BJ (cell line): ENCODE data around the gene RFX2. TPM values are rescaled to one million over a fixed set of nuclear protein-coding genes. Genes with fewer than 3 reads are reported as not detected.

Experiments used
- CTCF ChIA-PET: fragments of 350-600 bp; formaldehyde crosslinking; extraction: SDS; loops from one replicate; lab custom pipeline; 2021; ENCODE audit warnings: antibody characterized with exemption, inconsistent platforms; lab: Yijun Ruan, JAX
- POLR2A ChIA-PET: fragments of 300-600 bp; sonication (Branson Sonifier 250); formaldehyde crosslinking; extraction: SDS; loops from one replicate; lab custom pipeline; 2021; ENCODE audit warnings: antibody characterized with exemption; lab: Charles Lee
- DNase-seq: peaks from one replicate; pipeline ENCODE4 v3.0.0-alpha.2; 2011; ENCODE audit warnings: low read depth
- H3K27me3 ChIP-seq: 2 replicates; pipeline ENCODE4 v1.6.0; 2011; ENCODE audit warnings: low read length; ENCODE audit not compliant: control insufficient read depth, insufficient read depth
- H3K36me3 ChIP-seq: 2 replicates; pipeline ENCODE4 v1.5.1; 2011; ENCODE audit warnings: low read length; ENCODE audit not compliant: control insufficient read depth, insufficient read depth
- H3K4me3 ChIP-seq: 2 replicates; pipeline ENCODE4 v1.5.1; 2011; ENCODE audit warnings: low read depth, mild to moderate bottlenecking, control low read depth, low read length
- polyA plus RNA-seq: library from polyadenylated mRNA; depleted of rRNA; stranded (reverse); fragments of >200 nt; gene quantifications from 2 replicates; pipeline ENCODE4 v1.2.3, GENCODE V29; 2011
- TF ChIP-seq, protein P1 (sequence below): IDR thresholded peaks from 2 replicates; pipeline ENCODE4 v1.5.1; 2011; ENCODE audit warnings: low read depth, mild to moderate bottlenecking, control low read depth, inconsistent platforms, low read length, moderate library complexity; ENCODE audit not compliant: insufficient read depth

The RFX2 gene
- polyA plus RNA-seq, 1 experiment = 5.7 TPM

DNA sequence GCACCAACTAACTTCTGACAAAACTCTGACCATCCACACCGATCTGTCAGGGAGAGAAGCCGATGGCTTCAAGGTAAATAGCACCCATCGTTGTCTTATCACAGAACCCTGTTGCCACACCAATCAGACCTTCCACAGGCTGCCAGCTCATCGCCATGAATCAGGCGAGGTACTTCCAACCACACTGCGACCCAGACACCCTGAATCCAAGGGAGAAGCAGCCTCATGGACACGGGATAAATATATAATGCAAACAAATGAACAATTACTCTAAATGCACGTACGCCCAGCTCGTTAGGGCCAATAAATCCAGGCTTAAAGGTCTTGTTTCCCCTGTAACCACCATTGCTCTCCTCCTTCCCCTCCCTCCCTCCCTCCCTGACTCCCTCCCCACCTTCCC is 153.1 kb downstream of the RFX2 start:
- Histone ChIP-seq H3K36me3 (peaks cover 3% of the 10 kb centered on the region; the same call in 1 of the 2 replicates), H3K27me3 (no peaks in the 10 kb centered on the region), H3K4me3 (no peak overlapping the region)
- CTCF ChIA-PET = interaction anchor here (0.8 to 12.1 kb wide), 4 partner anchors 10 to 51 kb away, joined by 3 to 78 read pairs (median 3); no protein-coding TSS in a partner anchor
- POLR2A ChIA-PET = no interaction called here
- TF ChIP-seq, protein P1, sequence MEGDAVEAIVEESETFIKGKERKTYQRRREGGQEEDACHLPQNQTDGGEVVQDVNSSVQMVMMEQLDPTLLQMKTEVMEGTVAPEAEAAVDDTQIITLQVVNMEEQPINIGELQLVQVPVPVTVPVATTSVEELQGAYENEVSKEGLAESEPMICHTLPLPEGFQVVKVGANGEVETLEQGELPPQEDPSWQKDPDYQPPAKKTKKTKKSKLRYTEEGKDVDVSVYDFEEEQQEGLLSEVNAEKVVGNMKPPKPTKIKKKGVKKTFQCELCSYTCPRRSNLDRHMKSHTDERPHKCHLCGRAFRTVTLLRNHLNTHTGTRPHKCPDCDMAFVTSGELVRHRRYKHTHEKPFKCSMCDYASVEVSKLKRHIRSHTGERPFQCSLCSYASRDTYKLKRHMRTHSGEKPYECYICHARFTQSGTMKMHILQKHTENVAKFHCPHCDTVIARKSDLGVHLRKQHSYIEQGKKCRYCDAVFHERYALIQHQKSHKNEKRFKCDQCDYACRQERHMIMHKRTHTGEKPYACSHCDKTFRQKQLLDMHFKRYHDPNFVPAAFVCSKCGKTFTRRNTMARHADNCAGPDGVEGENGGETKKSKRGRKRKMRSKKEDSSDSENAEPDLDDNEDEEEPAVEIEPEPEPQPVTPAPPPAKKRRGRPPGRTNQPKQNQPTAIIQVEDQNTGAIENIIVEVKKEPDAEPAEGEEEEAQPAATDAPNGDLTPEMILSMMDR = no peak
- DNase-seq = no peak

- H3K4me3 ChIP-seq = no peak overlapping the region
- ChIA-PET CTCF (interaction anchor here (1.1 to 12.1 kb wide), 4 partner anchors 10 to 16 kb away, joined by 3 to 78 read pairs (median 4); no protein-coding TSS in a partner anchor), POLR2A (no interaction called here)
- no peaks in the 10 kb centered on the region for H3K27me3 ChIP-seq
- peaks cover 3% of the 10 kb centered on the region; the same call in 1 of the 2 replicates for H3K36me3 ChIP-seq
- DNase-seq = no peak
- TF ChIP-seq, protein P1 = no peak
These were observed 153.6 kb downstream of the RFX2 start for GRCh38 chr19:5956728-5957127.

DNA sequence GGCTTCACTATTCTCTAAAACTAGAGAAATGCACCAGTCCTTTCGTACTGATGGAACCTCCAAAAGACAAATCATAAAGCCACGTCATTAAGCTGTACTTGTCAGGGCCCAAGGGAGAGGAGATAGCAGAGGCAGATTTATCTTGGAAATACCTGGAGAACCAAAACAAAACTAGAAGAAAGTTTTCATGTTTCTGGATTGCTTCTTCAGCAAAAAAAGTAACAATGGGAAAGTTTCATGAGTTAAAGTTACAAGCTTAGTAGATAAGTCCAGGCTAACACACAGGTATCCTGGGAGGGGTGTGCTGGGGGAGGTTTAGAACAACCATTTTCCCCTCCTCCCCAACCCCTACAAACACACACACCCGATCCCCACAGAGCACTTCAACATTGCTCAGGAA is 154.0 kb downstream of the RFX2 start:
- Histone ChIP-seq H3K36me3 (peaks cover 3% of the 10 kb centered on the region; the same call in 1 of the 2 replicates), H3K4me3 (no peak overlapping the region), H3K27me3 (no peaks in the 10 kb centered on the region)
- DNase-seq = no peak
- TF ChIP-seq, protein P1 = no peak
- POLR2A ChIA-PET = no interaction called here
- CTCF ChIA-PET = interaction anchor here (1.1 to 12.1 kb wide), 4 partner anchors 10 to 16 kb away, joined by 3 to 78 read pairs (median 4); no protein-coding TSS in a partner anchor

GRCh38 chr19:5955636-5955935 is 154.7 kb downstream of the RFX2 start:
- CTCF ChIA-PET = interaction anchor here (1.1 to 12.1 kb wide), 4 partner anchors 9 to 17 kb away, joined by 3 to 78 read pairs (median 4); no protein-coding TSS in a partner anchor
- DNase-seq = no peak

GRCh38 chr19:5954293-5954692 is 156.0 kb downstream of the RFX2 start:
- Histone ChIP-seq H3K36me3 (peaks cover 10% of the 10 kb centered on the region), H3K27me3 (no peaks in the 10 kb centered on the region), H3K4me3 (no peak overlapping the region)
- CTCF ChIA-PET = interaction anchor here (1.6 to 12.1 kb wide), 2 partner anchors 13 to 150 kb away, joined by 4 to 78 read pairs; no protein-coding TSS in a partner anchor
- TF ChIP-seq, protein P1 = no peak
- POLR2A ChIA-PET = no interaction called here
- no peak for DNase-seq

More at GRCh38 chr19:5955636-5955935, 154.7 kb downstream of the RFX2 start:
- POLR2A ChIA-PET = no interaction called here
- no peak overlapping the region for H3K4me3 ChIP-seq
- TF ChIP-seq, protein P1 = no peak
- H3K36me3 ChIP-seq = peaks cover 3% of the 10 kb centered on the region; the same call in 1 of the 2 replicates
- no peaks in the 10 kb centered on the region for H3K27me3 ChIP-seq
